Rectal smooth muscle tissue (tissue), 1 donor: ENCODE data around the gene ZNF837.

Source experiments
- H3K27ac ChIP-seq: one replicate; pipeline ENCODE4 v1.7.0; 2013; ENCODE audit warnings: low read depth, low read length, inconsistent platforms
- H3K27me3 ChIP-seq: one replicate; pipeline ENCODE4 v1.7.0; 2013; ENCODE audit warnings: low read length; ENCODE audit not compliant: control insufficient read depth, insufficient read depth
- H3K36me3 ChIP-seq: one replicate; pipeline ENCODE4 v1.7.0; 2013; ENCODE audit warnings: low read length; ENCODE audit not compliant: control insufficient read depth, insufficient read depth
- H3K4me1 ChIP-seq: one replicate; pipeline ENCODE4 v1.7.0; 2013; ENCODE audit warnings: low read length; ENCODE audit not compliant: control insufficient read depth, insufficient read depth
- H3K4me3 ChIP-seq: one replicate; pipeline ENCODE4 v1.7.0; 2013; ENCODE audit warnings: low read length
- H3K9ac ChIP-seq: one replicate; pipeline ENCODE4 v1.7.0; 2013; ENCODE audit warnings: low read length

The ZNF837 gene

DNA sequence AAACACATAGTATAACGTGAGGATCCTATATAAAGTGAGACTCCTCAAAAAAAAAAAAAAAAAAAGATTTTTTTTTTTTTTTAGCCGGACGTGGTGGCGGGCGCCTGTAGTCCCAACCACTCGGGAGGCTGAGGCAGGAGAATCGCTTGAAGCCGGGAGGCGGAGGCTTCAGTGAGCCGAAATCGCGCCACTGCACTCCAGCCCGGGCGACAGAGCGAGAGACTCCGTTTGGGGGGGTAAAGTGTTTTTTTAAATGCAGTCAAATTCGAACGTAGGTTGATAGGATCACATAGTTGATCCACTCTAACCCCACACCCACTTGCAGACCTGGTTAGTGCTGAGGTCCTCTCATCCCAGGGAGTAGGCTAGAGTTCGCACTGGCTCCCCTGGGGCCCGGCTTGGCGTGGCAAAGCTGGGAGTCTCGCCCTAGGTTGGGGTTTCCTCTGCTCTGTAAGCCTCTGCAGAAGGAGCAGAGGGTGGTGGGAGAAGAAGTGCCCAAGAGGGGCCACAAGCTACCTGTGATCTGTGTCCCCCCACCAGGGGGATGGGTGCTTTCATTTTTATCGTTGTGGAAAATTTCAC is 21.1 kb upstream of the ZNF837 start:
- Histone ChIP-seq H3K9ac (no peak overlapping the region), H3K4me1 (peaks cover 7% of the 10 kb centered on the region), H3K27ac (no peak overlapping the region), H3K27me3 (peaks cover 9% of the 10 kb centered on the region), H3K4me3 (peak overlapping the region; percentile 80), H3K36me3 (no peaks in the 10 kb centered on the region)

DNA sequence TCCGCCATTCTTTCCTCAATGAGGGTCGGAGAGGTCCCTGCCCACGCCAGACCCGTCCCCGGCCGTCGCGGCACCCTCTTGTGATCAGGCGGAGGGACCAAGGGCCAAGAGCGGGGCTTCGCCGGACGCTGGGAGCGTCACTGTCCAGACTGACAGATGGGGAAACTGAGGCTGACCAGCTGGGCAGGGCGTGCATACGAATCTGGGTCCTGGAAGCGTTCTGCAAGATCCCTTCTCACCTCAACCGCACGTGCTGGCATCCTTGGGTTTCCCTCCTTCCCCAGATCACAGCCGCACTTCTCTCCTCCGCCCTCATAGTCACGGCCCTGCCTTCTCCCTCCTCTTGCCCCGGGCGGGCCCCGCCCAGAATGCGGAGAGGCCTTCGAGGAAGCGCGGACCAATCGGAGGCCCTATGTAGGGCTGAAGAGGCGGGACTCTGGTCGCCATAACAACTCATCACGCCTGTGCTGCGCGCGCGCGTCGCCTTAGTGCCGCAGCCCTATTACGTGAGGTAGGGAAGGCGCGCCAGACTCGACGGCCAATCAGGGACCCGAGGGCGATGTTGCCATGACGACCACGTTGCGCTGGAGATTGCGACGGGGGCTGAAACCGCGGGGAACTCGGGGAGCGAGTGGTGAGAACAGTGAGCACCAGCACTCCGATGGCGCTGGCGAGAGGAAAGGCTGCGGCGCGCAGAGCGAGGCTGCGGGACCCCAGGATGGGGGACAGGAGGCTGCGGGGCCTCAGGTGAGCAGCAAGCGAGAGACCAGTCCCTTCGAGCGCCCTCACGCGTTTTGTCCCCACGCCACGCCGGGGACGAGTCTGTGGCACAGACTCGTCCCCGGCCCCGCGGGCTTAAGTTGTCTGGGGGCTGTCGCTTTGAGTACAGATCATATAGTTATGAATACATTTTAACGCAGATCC is 20.3 kb upstream of the ZNF837 start:
- Histone ChIP-seq H3K27me3 (peaks cover 11% of the 10 kb centered on the region), H3K27ac (peak overlapping the region; percentile 48), H3K36me3 (no peaks in the 10 kb centered on the region), H3K4me3 (peak overlapping the region; percentile 91), H3K4me1 (peaks cover 7% of the 10 kb centered on the region), H3K9ac (peak overlapping the region; percentile 36)

DNA sequence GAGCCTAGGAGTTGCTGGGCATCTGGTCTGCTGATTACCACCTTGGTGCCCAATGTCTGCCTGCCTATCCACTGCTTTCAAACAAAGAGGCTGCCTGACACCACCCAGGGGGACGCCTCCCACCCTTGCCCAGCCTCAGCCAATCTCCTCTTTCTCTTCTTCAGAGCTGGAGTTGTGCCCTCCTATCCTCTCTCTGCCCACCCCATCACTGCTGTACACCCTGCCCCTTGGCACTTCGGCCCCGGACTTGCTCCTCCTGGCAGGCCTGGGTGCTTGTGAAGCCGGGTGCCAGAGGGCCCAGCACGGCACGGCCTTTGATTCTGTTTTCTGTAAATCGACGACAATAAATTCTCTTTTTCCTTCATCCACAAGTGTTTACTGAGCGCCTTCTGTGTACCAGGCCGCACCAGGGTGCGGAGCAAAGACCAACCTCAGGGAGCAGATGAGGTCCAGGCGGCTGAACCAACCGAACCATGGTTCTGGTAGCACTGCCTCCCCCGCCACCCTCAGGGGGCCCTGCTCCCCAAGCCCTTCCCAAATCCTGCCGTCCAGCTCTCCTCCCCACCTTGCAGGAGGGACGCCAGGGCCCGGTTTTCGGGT is 19.6 kb upstream of the ZNF837 start:
- peak overlapping the region; percentile 36 for H3K9ac ChIP-seq
- peaks cover 7% of the 10 kb centered on the region for H3K4me1 ChIP-seq
- no peaks in the 10 kb centered on the region for H3K36me3 ChIP-seq
- H3K4me3 ChIP-seq = peak overlapping the region; percentile 91
- peaks cover 19% of the 10 kb centered on the region for H3K27me3 ChIP-seq
- peak overlapping the region; percentile 48 for H3K27ac ChIP-seq

DNA sequence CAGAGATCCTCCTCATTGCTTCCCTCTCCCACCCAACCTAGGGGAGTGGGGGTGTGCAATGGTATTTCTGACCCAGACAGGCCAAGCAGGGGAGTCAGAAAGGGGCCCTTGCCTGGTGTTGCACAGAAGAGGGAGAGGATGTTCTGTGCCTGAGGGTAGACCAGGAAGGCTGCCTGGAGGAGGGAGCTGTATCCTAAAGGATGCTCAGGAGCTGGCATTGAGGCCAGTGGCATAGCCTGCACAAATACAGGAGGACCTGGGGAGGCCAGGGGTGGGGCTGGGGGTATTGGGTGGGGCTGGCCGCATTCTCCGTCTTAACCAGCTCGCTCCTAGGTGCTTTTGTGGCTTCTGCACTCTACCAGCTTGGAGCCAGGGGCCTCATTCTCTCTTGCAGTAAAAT is 19.1 kb upstream of the ZNF837 start:
- no peak overlapping the region for H3K9ac ChIP-seq
- H3K4me1 ChIP-seq = peaks cover 7% of the 10 kb centered on the region
- no peak overlapping the region for H3K4me3 ChIP-seq
- H3K27me3 ChIP-seq = peaks cover 20% of the 10 kb centered on the region
- H3K27ac ChIP-seq = no peak overlapping the region
- H3K36me3 ChIP-seq = no peaks in the 10 kb centered on the region

DNA sequence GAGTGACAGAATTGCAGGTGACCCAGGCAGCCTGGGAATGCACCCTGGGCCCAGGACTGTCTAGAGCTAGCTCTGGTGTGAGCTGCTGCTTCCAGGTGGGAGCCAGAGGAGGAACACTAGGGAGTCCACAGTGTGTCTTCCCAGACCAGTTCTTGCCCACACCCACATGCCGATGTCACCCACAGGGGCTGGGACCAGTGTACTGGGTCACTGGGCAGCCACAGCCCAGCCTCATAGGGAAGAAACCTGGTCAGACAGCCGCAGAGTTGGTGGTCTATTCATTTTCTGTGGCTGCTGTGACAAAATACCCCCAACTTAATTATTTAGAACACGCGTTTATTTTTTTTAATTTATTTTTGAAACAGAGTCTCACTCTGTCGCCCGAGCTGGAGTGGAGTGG is 17.7 kb upstream of the ZNF837 start:
- H3K4me3 ChIP-seq = no peak overlapping the region
- H3K9ac ChIP-seq = no peak overlapping the region
- H3K4me1 ChIP-seq = peaks cover 7% of the 10 kb centered on the region
- no peak overlapping the region for H3K27ac ChIP-seq
- peaks cover 9% of the 10 kb centered on the region for H3K36me3 ChIP-seq
- H3K27me3 ChIP-seq = peaks cover 20% of the 10 kb centered on the region

DNA sequence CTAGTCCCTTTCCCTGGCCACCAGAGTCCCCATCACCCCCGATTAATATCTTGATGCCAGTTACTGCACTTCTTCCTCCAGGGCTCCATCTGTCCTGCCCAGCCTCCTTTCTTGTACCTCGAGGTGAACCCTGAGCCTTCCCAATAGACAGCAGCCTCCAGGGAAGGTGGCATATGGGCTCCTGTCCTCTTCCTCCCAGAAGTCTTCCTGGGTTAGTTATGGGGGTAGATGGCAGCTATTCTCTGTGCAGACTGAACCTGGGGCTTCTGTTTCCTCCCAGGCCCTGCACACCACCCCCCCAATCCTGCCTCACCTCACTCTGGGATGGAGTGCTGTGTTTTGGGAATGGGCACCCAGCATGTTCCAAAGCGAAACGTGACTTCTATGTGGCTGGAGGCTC is 17.3 kb upstream of the ZNF837 start:
- Histone ChIP-seq H3K4me3 (no peak overlapping the region), H3K27me3 (peaks cover 20% of the 10 kb centered on the region), H3K27ac (no peak overlapping the region), H3K4me1 (peaks cover 7% of the 10 kb centered on the region), H3K9ac (no peak overlapping the region), H3K36me3 (peaks cover 13% of the 10 kb centered on the region)

DNA sequence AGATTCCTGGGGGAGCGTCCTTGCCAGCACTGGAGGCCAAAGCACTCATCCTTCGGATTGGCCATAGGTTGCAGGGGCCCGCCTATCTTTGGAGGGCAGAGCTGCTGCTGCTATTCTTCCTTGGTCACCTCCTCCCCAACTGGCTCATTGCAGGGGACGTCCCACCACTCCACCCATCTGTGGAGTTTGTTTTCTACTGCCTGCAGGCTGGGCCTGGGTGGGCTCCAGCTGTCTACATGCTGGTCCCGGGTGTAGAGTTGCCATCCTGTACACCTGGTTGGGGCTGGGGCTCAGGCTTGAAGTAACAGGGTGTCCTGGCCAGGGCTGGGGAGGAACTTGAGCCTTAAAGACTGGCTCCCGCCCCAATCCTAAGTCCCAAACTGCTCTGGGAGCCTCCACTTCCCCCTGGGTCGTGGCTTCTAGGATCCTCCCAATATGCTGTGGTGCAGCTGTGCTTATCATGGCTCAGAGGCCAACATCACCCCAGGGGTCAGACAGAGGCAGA is 16.8 kb upstream of the ZNF837 start:
- peaks cover 7% of the 10 kb centered on the region for H3K4me1 ChIP-seq
- peaks cover 18% of the 10 kb centered on the region for H3K36me3 ChIP-seq
- no peak overlapping the region for H3K9ac ChIP-seq
- no peak overlapping the region for H3K4me3 ChIP-seq
- H3K27me3 ChIP-seq = peaks cover 20% of the 10 kb centered on the region
- H3K27ac ChIP-seq = no peak overlapping the region

DNA sequence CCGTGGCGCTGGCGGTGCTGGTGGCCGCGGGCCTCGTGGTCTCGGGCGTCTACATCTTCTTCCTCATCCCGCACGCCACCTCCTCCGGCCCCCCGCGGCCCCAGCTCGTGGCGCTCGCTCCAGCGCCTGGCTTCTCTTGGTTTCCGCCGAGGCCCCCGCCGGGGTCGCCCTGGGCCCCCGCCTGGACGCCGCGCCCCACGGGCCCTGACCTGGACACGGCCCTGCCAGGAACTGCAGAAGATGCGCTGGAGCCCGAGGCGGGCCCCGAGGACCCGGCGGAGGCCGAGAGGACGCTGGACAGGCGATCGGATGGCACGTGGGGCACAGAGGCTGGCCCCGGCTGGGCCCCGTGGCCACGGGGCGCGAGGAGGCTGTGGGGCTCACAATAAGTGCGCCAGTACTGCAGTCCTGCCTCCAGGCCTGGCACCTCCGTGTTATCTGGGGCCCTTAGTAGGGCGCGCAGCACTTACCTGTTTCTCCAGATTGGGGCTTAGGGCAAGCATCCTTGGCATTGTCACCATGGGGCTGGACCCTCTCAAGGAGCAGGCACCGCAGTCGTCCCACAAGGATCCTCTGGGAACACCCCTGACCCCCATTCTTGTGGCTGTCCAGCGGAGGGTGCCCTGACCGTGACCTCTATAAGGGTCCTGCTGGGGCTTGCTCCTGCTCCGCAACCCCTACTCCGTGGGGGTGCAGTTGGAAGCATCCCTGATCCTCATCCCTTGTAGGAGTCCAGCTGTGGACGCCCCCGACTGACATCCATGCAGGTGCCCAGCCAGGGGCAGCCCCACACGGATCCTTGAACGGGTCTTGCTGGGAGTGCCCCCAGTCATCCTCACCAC is 16.1 kb upstream of the ZNF837 start:
- H3K27ac ChIP-seq = no peak overlapping the region
- H3K4me3 ChIP-seq = no peak overlapping the region
- H3K27me3 ChIP-seq = peaks cover 20% of the 10 kb centered on the region
- peaks cover 7% of the 10 kb centered on the region for H3K4me1 ChIP-seq
- H3K36me3 ChIP-seq = peaks cover 20% of the 10 kb centered on the region
- H3K9ac ChIP-seq = no peak overlapping the region

DNA sequence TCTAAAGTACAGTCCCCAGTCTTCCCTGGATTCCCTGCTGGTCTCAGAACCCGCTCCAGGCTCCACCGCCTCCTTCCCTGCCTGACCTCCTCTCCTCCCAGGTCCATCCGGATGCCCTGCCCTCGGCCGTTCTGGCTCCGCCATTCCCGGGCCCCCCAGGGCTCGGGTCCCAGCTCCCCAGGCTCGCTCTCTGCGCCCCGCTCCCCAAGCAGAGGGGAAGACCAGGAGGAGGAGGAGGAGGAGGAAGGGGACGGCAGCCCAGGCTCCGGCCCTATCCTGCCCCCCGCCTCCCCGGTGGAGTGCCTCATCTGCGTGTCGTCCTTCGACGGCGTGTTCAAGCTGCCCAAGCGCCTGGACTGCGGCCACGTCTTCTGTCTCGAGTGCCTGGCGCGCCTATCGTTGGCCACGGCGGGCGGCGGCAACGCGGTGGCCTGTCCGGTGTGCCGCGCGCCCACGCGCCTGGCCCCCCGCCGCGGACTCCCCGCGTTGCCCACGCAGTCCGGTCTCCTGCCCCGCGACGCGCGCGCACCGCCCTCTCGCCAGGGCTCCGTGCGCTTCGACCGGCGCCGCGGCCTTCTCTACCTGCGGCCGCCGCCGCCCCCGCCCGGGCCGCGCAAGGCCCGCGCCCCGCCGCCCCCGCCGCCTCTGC is 15.3 kb upstream of the ZNF837 start:
- H3K27me3 ChIP-seq = peaks cover 20% of the 10 kb centered on the region
- H3K27ac ChIP-seq = no peak overlapping the region
- H3K9ac ChIP-seq = no peak overlapping the region
- peaks cover 7% of the 10 kb centered on the region for H3K4me1 ChIP-seq
- H3K36me3 ChIP-seq = peaks cover 20% of the 10 kb centered on the region
- peak overlapping the region; percentile 17 for H3K4me3 ChIP-seq

DNA sequence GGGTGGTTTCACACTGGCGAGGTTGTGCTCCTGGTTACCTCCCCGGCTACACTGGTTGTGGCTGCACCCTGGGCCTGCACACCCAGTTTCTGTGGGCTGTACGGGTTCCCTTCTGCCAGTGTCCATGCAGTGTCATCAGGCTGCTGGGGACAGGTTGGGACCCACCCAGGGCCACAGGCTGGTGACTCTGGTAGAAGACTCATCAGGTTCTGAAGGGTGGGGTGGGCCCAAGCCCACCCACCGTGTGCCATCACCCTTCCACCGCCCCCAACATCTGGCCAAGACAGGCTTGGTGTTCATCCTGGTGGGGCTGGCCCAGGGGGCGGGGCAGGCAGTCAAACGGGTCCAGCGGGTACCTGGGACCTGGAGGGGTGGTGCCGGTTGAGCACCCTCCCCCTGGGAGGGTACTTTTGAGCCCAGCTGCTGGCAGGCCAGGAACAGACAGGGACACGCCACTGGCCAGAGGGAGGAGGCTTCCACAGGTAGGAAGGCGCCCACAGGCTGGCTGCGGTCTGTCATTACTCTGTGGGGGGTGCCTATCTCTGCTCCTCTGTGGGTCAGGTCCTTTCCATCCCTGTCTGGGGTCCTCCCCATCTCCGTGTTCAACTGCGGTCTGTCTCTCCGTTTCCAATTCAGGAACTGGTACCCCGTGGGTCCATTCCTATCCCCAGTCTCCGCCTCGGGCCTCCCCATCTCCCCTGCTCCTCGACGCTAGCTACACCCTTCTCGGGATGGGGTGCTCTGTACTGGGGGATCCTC is 14.6 kb upstream of the ZNF837 start, which contains the start of gene RNF225:
RNF225 (plus strand) TSS at position 437 of the 759 bp plus-strand sequence. CDS start 434 bp downstream, outside the sequence.
- H3K9ac ChIP-seq = no peak within 1 kb of the TSS
- peaks cover 20% of the 10 kb centered on the region for H3K27me3 ChIP-seq
- no peak within 1 kb of the TSS for H3K27ac ChIP-seq
- H3K4me1 ChIP-seq = peaks cover under 1% of the 10 kb centered on the region
- peaks cover 20% of the 10 kb centered on the region for H3K36me3 ChIP-seq
- peak within 1 kb of the TSS; percentile 17 for H3K4me3 ChIP-seq

DNA sequence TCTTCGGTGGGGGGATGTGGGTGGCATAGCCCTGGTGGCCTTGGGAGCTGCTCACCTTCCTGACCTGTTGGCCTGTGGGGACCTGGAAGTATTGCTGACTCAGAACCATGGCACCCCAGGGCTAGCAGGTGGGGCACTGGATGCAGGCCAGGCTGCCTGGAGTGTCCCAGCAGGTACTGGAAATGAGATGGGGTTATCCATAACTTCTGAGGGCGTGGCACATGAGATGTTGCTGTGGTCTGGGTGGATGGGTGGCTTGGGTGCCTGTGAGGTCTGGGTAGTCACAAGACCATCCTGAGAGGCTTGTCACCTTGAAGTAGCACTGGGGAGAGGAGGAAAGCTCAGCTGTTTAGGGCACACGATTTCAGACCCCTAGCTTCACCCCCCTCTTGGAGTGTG is 14.0 kb upstream of the ZNF837 start:
- peaks cover 20% of the 10 kb centered on the region for H3K27me3 ChIP-seq
- no peak overlapping the region for H3K9ac ChIP-seq
- H3K27ac ChIP-seq = no peak overlapping the region
- peaks cover 20% of the 10 kb centered on the region for H3K36me3 ChIP-seq
- no peaks in the 10 kb centered on the region for H3K4me1 ChIP-seq
- no peak overlapping the region for H3K4me3 ChIP-seq
